HG02571 (cell line): ENCODE measurements around the gene CXCR3.
A peak's percentile ranks its signal among the peaks of the same experiment; 100 is the strongest.

Experiments used
- ATAC-seq: cut with Tn5 transposase; IDR thresholded peaks from one replicate; pipeline ENCODE4 v1.9.1; 2021; ENCODE audit warnings: mild to moderate bottlenecking, moderate library complexity; ENCODE audit not compliant: unreplicated experiment

CXCR3 gene

GRCh38 chrX:71637253-71637618, 18.9 kb upstream of the CXCR3 start:
- ATAC-seq, result peak; percentile 26

GRCh38 chrX:71636438-71637252, 18.3 kb upstream of the CXCR3 start:
- ATAC-seq, result peak; percentile 40

DNA sequence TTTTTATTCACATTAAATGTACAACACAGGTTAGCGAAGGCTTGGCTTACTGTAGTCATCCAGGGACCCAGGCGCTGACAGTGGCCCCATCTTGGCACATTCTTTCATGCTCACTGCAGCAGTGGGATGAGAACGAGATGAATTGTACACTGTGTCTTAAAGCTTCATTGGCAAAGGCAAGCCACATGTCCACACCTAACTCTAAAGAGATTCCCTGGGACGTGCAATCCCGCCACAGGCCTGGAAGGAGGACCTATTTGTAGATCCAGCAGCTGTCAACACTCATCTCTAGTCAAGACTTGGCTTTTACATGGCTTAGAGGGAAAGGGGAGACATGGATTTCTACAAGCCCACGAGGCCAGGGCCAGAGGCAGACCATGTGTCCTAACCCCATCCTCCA, 16.1 kb upstream of the CXCR3 start:
- ATAC-seq, result no peak

DNA sequence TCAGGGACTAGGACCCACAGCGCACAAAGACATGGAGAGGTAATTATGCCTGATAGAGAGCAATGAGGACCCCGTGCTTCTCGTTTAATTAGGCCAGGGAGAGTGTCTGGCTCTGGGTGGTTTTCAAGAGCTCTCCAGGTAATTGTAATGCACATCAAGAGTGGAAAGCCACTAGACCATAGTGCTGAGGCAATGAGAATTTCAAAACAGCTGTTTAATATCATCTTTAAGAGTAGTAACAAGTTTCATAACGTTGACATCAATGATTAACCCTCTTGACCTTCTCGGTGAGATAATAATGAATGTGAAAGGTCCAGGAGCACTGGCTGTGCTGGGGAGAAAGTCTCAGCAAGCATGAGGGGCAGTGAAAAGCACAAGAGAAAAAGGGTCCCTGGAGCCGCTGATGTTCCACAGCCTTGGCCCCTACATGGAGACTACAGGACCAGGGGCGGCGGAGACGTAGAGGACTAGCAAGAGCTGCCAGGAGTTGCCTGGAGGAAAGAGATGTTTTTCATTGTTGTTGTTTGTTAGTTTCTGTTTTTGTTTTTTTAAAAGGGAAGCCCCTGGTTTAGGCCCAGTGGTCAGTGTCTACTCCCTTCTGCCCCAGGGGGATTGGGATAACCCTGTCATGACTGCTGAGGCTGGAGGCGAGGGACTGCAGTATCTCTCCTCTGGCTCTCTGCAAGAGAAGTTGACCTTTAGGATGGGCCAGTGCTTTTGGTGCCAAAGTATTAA, 14.8 kb upstream of the CXCR3 start:
- ATAC-seq, result no peak

- ATAC-seq, result peak; percentile 60
Observed at GRCh38 chrX:71629467-71629866, 11.2 kb upstream of the CXCR3 start.

DNA sequence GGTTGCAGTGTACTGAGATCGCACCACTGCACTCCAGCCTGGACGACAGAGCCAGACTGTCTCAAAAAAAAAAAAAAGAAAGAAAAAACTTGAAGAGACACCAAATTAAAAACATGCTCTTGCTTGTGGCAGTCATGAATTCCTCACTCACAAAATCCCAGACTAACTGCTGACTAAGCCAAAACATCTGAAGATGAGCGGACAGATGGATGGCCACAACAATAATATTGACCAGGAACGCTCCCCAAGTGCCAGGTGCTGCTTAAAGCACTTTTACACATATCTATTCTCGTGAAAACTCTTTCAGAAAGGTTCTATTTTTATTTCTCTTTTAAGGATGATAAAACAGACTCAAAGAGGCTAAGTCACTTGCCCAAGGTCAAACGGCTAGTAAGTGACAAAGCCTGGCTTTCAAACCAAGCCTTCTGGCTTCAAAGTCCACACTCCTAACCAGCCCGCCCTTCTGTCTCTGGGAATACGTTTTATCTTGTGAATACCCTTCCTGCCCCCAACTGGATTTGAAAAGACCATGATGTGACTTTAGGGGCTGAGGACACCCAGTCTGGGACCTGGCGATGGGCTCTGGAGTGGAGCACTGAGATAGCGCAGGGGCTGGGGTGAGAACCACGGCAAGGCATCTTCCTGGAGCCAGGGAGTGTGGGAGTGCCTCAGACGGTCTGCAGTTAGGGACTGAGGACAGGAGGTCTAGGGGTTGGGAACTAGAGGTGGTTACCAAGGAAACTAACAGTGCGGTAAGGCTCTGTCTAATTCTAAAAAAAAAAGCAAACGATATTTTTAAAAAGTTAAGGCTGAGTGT, 9.5 kb upstream of the CXCR3 start:
- ATAC-seq, result no peak

GRCh38 chrX:71626576-71626975, 8.3 kb upstream of the CXCR3 start:
- ATAC-seq, result no peak

GRCh38 chrX:71625471-71625870, 7.2 kb upstream of the CXCR3 start:
- no peak for ATAC-seq

DNA sequence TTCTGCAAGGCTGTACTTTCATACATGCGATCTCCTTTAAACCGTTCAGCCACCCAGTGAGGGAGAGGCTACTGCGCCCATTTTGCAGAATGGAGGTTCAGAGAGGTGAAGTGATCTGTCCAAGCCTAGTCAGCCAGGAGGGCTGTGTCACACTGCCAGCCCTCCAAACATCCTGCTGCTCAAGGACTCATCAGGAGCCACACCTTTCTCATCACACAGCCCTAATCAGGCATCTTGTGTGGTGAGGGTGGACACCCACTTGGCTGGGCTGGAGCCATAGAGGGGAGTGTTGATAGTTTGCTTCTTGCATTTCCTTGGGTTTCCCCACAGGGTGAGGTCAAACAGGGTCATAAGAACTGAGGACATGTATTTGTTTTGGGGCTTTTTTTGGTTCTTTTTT, 5.4 kb upstream of the CXCR3 start:
- ATAC-seq, result no peak

GRCh38 chrX:71622576-71623450, 4.5 kb upstream of the CXCR3 start:
- ATAC-seq, result peak; percentile 44

DNA sequence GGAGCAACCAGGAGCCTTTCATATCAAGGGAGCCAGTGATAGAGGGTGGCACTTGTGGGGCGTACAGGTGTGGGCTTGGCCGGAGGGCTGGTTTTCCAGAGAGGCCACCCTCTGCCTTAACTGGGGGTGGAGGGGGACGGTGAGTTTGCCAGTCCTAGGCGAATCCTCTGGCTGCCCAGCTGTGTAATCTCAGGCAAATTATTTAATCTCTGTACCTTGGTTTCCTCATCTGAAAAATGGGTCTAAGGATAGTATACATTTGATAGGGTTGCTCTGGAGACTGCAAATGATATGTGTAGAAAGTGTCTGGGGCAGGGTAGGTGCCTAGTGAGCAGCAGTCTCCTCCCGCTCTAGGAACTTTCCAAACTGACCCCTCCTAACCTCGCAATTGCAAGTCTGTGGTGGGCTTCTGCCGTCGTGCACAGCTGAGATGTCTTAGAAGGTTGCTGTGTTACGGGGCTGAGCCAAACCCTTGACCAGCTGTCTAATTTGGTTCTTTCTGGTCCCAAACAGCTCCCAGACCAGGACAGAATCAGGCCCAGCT, 3.8 kb upstream of the CXCR3 start:
- ATAC-seq, result no peak

GRCh38 chrX:71621603-71622002, 3.3 kb upstream of the CXCR3 start:
- ATAC-seq, result no peak

DNA sequence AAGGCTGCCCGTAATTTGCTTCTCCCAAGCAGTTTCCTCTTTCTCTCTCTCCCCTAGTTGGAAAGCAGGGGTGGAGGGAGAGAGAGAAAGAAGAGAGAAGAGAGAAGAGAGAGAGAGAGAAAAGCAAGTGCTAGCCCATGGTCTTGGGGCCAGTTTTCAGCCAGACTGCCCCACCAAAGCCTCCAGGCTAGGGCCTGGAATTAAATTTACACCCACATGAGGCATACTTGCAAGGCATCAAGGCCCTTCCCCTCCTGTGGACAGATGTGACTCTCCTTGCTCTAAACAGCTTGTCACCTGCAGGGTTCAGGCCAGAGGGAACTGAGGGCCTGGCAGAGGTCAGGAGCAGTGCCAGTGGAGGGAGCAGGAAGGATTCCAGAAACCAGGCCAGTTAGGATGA, 1.7 kb upstream of the CXCR3 start:
- ATAC-seq, result no peak

DNA sequence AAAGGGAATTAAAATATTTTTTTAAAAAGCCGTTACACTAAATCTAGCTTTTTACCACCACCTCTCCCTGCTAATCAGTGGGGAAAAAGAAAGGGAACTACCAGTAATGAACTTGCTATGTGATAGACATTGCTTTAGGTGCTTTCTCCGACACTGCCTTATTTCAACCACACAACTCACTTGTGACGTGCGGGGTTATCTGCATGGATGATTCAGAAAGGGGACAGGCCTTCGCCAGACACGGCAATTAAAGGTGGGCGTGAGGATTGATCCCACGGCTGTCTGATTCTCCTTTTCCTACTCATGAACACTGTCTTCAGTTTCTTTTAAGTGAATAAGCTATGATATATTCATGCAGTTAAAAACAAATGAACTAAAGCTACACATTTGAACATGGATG, 882 bp upstream of the CXCR3 start:
- ATAC-seq, result no peak

DNA sequence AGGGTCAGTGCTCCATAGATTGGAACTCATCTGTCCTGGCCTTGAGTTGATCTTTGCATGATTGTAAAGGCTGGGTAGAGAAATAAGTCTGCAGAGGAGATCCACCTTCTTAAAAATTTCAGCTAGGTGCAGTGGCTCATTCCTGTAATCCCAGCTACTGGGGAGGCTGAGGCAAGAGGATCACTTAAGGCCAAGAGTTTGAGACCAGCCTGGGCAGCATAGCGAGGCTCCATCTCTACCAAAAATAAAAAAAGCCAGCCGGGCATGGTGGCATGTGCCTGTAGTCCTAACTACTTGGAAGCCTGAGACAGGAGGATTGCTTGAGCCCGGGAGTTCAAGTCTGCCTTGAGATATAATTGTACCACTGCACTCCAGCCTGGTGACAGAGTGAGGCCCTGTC, 476 bp upstream of the CXCR3 start:
- no peak for ATAC-seq

- ATAC-seq, result no peak
Observed at GRCh38 chrX:71617742-71618141, 569 bp downstream of the CXCR3 start.

GRCh38 chrX:71616672-71617529, 1.4 kb downstream of the CXCR3 start:
- no peak for ATAC-seq

- no peak for ATAC-seq
Observed at GRCh38 chrX:71615954-71616353, 2.4 kb downstream of the CXCR3 start.

- ATAC-seq, result no peak
Observed at GRCh38 chrX:71615056-71615455, 3.3 kb downstream of the CXCR3 start.
